Measurements from ENCODE around the gene TLNRD1. TPM values are rescaled to one million over a fixed set of nuclear protein-coding genes. Genes with fewer than 3 reads are reported as not detected.

TLNRD1 gene
- total RNA-seq, 1 experiment from 2014 or later, result 22.5 TPM

- RAD21 ChIA-PET (ENCODE audit: low non-redundant PET in 1 of 2, low total read pairs in 2 of 2, uncharacterized antibody in 2 of 2, unreplicated experiment in 2 of 2), result no interaction called here
- no peak for DNase-seq (ENCODE audit: low read depth, low spot score)
- ATAC-seq, result no peak
- CTCF ChIA-PET, result interaction anchor here (1.0 kb wide), 1 partner anchor 281 kb away, joined by 3 read pairs; no protein-coding TSS in a partner anchor
- H3K9ac ChIP-seq (ENCODE audit: low read length), result no peak overlapping the region
- no peaks in the 10 kb centered on the region for H3K27me3 ChIP-seq (ENCODE audit: insufficient read depth, low read length)
- H3K9me2 ChIP-seq (ENCODE audit: insufficient read depth), result no peaks in the 10 kb centered on the region
- no TSS peak for BruUV-seq (replicated peaks)
- no peak overlapping the region for H2AFZ ChIP-seq (ENCODE audit: low read depth, low read length, poor library complexity, severe bottlenecking)
- H3K4me2 ChIP-seq (ENCODE audit: low read length), result no peak overlapping the region
- H3K27ac ChIP-seq (ENCODE audit: low read depth, low read length), result no peak overlapping the region
- POLR2A ChIA-PET, result no interaction called here
- H3K79me2 ChIP-seq (ENCODE audit: insufficient read depth, low read length), result peaks cover 75% of the 10 kb centered on the region
- no peaks in the 10 kb centered on the region for H4K20me1 ChIP-seq (ENCODE audit: insufficient read depth)
- intact Hi-C loops (cut with micrococcal nuclease), result no loop called here
- H3K9me3 ChIP-seq (ENCODE audit: control insufficient read depth in 1 of 2, insufficient read depth in 1 of 2, low read depth in 1 of 2, low read length in 2 of 2), result no peaks in the 10 kb centered on the region
- H3K4me1 ChIP-seq (ENCODE audit: control insufficient read depth in 1 of 2, insufficient read depth in 2 of 2, low read length in 2 of 2), result peaks cover 8 to 11% of the 10 kb centered on the region in 2 experiments; a peak in 3 of 4 replicates
- no peak for TF ChIP-seq FOSL1 (IDR thresholded peaks at IDR 0.05; ENCODE audit: low read depth)
- TF ChIP-seq RAD21 (IDR thresholded peaks at IDR 0.05; ENCODE audit: low read depth), result no peak
- no peak overlapping the region for H3K4me3 ChIP-seq (replicated peaks in 1 of 2; ENCODE audit: low read depth in 1 of 2, low read length in 2 of 2)
- H3K36me3 ChIP-seq (ENCODE audit: control insufficient read depth in 1 of 2, insufficient read depth in 2 of 2, low read length in 2 of 2), result peaks cover 8 to 9% of the 10 kb centered on the region in 2 experiments; a peak in 3 of 4 replicates
Observed at GRCh38 chr15:80984856-80985255, 15.9 kb upstream of the TLNRD1 start.

- intact Hi-C loops (cut with micrococcal nuclease), result no loop called here
- POLR2A ChIA-PET, result no interaction called here
- CTCF ChIA-PET, result interaction anchor here (1.0 kb wide), 1 partner anchor 8 kb away, joined by 3 read pairs; no protein-coding TSS in a partner anchor
- Histone ChIP-seq H3K79me2 (ENCODE audit: insufficient read depth, low read length) (peaks cover 75% of the 10 kb centered on the region), H3K4me1 (ENCODE audit: control insufficient read depth in 1 of 2, insufficient read depth in 2 of 2, low read length in 2 of 2) (peaks cover 8 to 21% of the 10 kb centered on the region in 2 experiments; a peak in 3 of 4 replicates), H4K20me1 (ENCODE audit: insufficient read depth) (no peaks in the 10 kb centered on the region), H3K9me3 (ENCODE audit: control insufficient read depth in 1 of 2, insufficient read depth in 1 of 2, low read depth in 1 of 2, low read length in 2 of 2) (no peaks in the 10 kb centered on the region), H2AFZ (ENCODE audit: low read depth, low read length, poor library complexity, severe bottlenecking) (no peak overlapping the region), H3K9me2 (ENCODE audit: insufficient read depth) (no peaks in the 10 kb centered on the region), H3K36me3 (ENCODE audit: control insufficient read depth in 1 of 2, insufficient read depth in 2 of 2, low read length in 2 of 2) (peaks cover 2 to 8% of the 10 kb centered on the region in 2 experiments; a peak in 1 of 4 replicates), H3K27me3 (ENCODE audit: insufficient read depth, low read length) (no peaks in the 10 kb centered on the region), H3K9ac (ENCODE audit: low read length) (no peak overlapping the region), H3K27ac (ENCODE audit: low read depth, low read length) (no peak overlapping the region), H3K4me2 (ENCODE audit: low read length) (no peak overlapping the region), H3K4me3 (replicated peaks in 1 of 2; ENCODE audit: low read depth in 1 of 2, low read length in 2 of 2) (no peak overlapping the region)
- no peak for ATAC-seq
- RAD21 ChIA-PET (ENCODE audit: low non-redundant PET in 1 of 2, low total read pairs in 2 of 2, uncharacterized antibody in 2 of 2, unreplicated experiment in 2 of 2), result no interaction called here
- no peak for TF ChIP-seq POLR2AphosphoS5 (IDR thresholded peaks at IDR 0.05; ENCODE audit: low read depth, low read length)
- TF ChIP-seq ZFX (IDR thresholded peaks at IDR 0.05), result no peak
- DNase-seq (ENCODE audit: low read depth, low spot score), result no peak
- BruUV-seq (replicated peaks), result no TSS peak
Observed at GRCh38 chr15:80985981-80986380, 14.7 kb upstream of the TLNRD1 start.

Measured in HCT116 (cell line).